ENCODE data around the gene ADAMTS20. TPM values are rescaled to one million over a fixed set of nuclear protein-coding genes. Genes with fewer than 3 reads are reported as not detected.

The ADAMTS20 gene
- total RNA-seq, 1 donor: under 0.01 TPM

DNA sequence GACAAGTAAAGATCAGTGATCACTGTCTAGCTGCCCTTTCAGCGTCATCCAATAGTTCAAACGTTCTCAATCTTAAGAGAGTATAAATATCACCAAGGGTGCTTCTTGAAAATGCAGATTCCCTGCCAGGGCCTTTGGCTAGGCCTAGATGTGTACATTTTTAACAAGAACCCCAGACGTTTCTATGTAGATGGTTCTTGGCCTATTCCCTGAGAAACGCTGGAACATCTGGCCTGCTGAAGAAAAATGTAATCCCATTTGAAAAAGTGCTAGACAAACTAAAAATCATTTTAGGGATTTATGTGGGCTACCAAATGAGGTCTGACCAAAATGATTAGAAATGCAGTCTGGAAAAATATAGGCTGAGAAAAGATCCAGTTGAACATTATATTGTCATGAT, 231.7 kb downstream of the ADAMTS20 start:
- no peak for DNase-seq (ENCODE audit: low read depth)
- no peak overlapping the region for H3K4me3 ChIP-seq (ENCODE audit: low read depth, low read length)
- TF ChIP-seq, protein P1, sequence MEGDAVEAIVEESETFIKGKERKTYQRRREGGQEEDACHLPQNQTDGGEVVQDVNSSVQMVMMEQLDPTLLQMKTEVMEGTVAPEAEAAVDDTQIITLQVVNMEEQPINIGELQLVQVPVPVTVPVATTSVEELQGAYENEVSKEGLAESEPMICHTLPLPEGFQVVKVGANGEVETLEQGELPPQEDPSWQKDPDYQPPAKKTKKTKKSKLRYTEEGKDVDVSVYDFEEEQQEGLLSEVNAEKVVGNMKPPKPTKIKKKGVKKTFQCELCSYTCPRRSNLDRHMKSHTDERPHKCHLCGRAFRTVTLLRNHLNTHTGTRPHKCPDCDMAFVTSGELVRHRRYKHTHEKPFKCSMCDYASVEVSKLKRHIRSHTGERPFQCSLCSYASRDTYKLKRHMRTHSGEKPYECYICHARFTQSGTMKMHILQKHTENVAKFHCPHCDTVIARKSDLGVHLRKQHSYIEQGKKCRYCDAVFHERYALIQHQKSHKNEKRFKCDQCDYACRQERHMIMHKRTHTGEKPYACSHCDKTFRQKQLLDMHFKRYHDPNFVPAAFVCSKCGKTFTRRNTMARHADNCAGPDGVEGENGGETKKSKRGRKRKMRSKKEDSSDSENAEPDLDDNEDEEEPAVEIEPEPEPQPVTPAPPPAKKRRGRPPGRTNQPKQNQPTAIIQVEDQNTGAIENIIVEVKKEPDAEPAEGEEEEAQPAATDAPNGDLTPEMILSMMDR (IDR thresholded peaks at IDR 0.05; ENCODE audit: insufficient read depth, low read depth, low read length): no peak

DNA sequence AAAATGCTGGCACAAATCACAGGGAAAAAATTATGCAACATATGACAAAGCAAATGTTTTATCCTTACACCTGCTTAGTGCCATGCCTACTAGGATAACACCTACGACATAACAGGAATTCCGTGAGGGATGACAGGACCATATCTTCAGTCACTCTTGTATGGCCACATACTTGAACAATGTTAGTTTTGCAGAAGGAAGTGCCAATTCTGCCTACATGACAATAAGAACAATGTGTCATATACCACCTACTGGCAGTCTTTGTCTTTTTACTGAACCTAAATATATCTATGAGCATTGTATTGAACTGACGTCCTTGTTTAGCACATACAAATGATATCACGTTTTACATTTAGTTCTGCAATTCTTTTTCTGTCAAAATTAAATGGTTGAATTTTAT, 234.0 kb downstream of the ADAMTS20 start:
- TF ChIP-seq, protein P1 (IDR thresholded peaks at IDR 0.05; ENCODE audit: insufficient read depth, low read depth, low read length): no peak
- DNase-seq (ENCODE audit: low read depth): no peak
- H3K4me3 ChIP-seq (ENCODE audit: low read depth, low read length): no peak overlapping the region

DNA sequence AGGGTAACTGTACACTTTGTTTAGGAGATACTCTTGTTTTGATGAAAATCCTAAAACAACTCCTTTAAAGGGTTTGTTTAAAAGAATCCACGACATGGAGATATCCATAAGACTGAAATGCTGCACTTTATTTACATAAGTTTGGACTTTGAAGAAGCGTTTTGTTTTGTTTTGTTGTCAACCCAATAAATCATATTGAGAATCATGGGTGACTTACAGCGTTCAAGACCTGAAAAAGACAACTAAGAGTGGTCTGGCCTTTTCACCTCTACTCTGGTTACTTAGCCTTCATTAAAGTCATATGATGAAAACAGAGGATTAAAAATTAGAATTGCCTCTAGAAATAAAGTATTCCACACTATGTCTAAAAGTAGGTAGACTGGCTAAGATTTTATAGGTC, 234.8 kb downstream of the ADAMTS20 start:
- TF ChIP-seq, protein P1 (IDR thresholded peaks at IDR 0.05; ENCODE audit: insufficient read depth, low read depth, low read length): no peak
- DNase-seq (ENCODE audit: low read depth): peak; percentile 62
- H3K4me3 ChIP-seq (ENCODE audit: low read depth, low read length): no peak overlapping the region

DNA sequence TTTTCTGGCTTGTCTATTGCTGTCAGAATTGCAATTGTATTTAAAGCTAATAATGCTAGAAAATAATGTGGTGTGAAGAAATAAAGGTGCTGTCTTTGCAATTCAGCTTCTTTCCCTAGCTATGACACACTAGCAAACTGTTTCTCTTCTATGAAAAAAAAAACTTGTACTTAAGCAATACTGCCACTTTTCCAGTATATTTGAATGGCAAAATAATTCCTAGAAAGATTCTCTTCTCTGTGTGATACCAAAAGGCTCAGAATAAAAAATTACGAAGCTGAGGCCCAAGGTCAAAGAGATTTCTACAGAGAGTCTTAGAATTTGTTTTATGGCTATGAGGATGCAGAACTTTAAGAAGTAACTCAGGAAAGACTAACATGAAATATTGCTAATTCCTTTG, 235.5 kb downstream of the ADAMTS20 start:
- peak; percentile 39 for DNase-seq (ENCODE audit: low read depth)
- no peak overlapping the region for H3K4me3 ChIP-seq (ENCODE audit: low read depth, low read length)
- TF ChIP-seq, protein P1 (IDR thresholded peaks at IDR 0.05; ENCODE audit: insufficient read depth, low read depth, low read length): no peak

DNA sequence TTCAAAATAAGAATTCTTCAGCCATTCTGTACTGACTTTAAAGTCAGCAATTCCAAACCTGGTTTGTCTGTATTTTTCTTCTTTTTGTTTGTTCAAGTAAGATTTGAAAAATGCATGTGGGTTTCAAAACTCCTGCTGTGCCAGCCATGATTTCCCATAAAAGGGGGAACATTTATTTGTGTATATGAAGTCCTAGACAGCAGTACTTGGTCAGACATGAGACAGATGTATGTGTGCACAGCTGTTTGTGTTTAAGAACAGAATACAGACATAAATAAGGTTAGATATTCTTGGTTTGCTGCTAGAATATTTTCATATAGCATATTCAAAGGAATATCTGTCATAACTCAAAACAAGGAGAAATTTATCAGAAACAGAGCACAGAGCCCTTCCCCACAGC, 236.0 kb downstream of the ADAMTS20 start:
- DNase-seq (ENCODE audit: low read depth): peak; percentile 65
- TF ChIP-seq, protein P1 (IDR thresholded peaks at IDR 0.05; ENCODE audit: insufficient read depth, low read depth, low read length): no peak

DNA sequence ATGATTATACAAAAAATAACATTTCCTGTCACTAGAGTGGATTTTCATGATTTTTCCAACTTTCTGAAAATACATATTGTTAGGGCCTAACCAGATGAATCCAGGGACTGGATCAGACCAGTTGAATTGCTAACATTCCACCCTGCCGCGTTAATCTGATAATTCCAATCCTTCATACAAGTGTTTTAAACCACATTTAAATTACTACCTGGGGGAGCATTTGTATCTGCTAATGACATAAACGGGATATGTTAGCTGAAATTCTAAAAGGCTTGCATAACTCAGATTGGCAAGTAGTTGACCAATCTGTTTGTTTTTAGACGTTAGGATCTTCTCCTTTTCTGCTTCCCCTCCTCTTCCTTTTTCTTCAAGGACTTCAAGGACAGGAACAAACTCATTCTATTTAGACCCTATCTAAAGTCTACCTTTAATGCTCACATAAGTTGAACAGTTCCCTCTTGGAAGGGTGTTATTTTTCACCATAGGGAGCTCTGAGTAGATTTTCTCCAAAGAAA, 239.0 kb downstream of the ADAMTS20 start:
- no peak for DNase-seq (ENCODE audit: low read depth)

More for the DNA sequence above, 236.0 kb downstream of the ADAMTS20 start:
- H3K4me3 ChIP-seq (ENCODE audit: low read depth, low read length): no peak overlapping the region

More for the DNA sequence above, 239.0 kb downstream of the ADAMTS20 start:
- TF ChIP-seq, protein P1 (IDR thresholded peaks at IDR 0.05; ENCODE audit: insufficient read depth, low read depth, low read length): no peak
- no peak overlapping the region for H3K4me3 ChIP-seq (ENCODE audit: low read depth, low read length)
